Dermis microvascular lymphatic vessel endothelial cell (primary cell): ENCODE measurements around the gene SLC22A5. TPM values are rescaled to one million over a fixed set of nuclear protein-coding genes. Genes with fewer than 3 reads are reported as not detected.
"Not testable (repeated sequence)": the region's sequence is repeated elsewhere in the genome, so short reads cannot be mapped to it uniquely, and the experiment has no call there.

ENCODE experiments used
- DNase-seq, 2 donors: peaks; one replicate each; pipeline versions ENCODE4 v3.0.0 to v3.0.0-alpha.2; 2010; ENCODE audit warnings: low read depth in 2 of 2
- total RNA-seq: library from RNA; depleted of rRNA; stranded (reverse); fragments of >200 nt; gene quantifications from 2 replicates; pipeline ENCODE4 v1.2.1, GENCODE V29; 2014

The SLC22A5 gene
- total RNA-seq, 1 donor from 2014 or later: 3.7 TPM

DNA sequence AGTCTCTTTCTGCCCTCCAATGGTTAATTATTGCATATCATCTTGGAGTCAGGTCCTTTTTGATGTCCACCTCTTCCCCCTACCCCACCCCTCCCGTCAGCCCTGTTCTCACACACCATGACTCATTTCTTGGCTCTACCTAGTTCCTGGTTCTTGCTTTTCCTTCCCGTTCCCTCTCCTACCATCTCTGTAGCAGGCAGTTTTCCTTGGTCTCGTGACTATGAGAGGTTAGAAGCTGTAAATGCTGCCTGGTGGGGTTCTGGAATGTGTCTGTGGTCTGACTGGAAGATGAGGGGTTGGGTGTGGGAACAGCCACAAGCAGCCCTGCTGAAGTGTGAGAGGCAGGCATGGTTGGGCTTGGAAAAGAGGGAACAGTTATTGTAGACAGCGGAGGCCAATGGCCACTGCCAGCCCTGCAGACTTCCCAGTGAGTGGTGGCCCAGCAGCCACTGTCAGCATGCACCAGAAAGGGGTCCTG, 18.2 kb downstream of the SLC22A5 start:
- peak in 1 of 2 donors; percentile 96 for DNase-seq

DNA sequence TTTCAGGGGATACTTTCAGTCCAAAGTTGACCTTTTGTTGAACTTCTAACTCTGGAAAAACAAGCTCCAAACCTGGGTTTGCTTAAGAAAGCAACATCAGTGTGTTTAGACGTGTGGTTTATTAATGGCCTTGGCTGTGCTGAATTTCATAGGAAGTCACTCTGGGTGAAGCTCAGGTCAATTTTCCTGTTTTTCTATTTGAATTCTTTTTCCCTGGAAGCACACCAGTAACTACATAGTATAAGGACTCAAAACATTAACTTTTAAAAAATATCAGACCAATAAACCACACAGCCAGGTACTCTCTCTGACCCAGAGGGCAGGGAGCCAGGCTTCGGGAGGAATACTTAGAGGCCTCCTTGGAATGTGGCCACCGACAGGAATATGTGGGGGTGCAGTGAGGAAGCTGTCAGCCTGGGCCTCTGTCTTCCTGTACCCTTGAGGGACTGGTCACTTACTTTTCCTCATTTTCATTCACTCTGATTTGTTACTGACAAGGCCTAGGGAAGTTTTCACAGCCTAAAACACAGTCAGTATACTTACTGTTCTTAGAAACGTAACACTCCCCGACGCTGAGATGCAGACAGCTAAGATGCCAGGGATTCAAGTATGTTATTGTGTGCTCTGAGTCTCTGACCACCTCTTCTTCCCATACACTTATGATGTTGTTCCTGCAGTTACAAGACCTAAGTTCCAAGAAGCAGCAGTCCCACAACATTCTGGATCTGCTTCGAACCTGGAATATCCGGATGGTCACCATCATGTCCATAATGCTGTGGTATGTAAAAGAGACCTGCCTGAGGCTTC, 18.9 kb downstream of the SLC22A5 start:
- DNase-seq: peak in 1 of 2 donors; percentile 92

DNA sequence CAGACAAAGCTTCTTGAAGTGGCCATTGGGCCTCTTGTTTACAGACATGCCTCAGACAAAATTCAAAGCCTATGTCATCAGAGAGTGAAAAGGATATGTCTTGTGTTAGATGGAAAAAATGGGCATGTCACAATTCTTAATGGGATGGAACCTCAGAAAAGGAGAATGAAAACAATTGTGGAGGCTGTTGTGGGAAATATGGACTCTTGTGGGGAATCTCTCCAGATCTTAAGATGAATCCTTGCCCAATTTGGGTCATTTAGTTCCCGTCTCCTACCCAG, 19.5 kb downstream of the SLC22A5 start:
- no peak for DNase-seq

DNA sequence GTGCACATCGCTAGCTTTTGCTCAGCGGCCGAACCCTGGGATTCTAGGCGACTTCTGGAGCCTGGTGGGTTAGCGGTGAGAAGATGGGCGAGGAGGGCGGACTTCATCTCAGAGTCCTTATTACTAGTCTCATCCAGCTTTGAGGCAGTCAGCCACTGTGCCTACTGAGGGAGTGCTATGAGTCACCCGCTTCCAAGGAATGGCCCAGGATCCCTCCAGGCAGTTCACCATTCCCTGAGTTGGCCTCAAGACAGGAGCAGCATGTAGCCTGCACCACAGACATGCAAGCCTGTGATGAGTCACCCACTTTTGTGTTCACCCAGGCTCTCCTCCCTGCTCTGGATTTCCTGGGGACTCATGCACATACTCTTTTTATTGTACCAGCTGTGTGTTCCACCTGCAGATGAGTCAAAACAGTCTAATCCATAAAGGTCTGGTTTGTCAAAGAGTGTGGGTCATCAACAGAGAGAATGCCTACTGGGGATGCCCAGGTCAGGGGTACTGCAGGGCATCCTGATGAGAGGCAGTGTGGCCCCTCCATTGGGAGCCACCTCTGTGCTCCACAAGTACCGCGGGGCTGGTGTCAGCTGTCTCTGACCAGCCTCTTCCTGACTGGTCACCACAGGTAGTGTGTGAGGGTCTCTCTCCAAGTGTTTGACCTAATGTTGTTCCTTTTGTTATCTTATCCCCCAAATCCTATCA, 20.2 kb downstream of the SLC22A5 start:
- peak in 1 of 2 donors; percentile 83 for DNase-seq

DNA sequence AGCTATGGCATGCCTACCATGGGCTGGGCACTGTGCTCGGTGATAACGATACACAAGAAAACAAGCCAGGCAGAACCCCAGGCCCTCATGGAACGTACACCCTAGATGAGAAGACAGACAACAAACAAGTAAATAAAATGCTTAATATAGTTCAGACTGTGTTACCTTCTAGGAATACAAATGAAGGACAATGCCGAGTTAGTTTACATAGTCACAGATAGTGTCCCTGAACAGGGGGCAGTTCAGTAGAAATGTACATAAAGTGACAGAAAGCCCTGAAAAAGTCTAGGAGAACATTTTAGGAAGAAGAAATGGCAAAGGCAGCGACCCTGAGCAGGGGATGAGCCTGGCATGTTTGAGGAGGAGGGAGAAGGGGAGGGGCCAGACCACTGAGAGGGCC, 21.7 kb downstream of the SLC22A5 start:
- no peak for DNase-seq

DNA sequence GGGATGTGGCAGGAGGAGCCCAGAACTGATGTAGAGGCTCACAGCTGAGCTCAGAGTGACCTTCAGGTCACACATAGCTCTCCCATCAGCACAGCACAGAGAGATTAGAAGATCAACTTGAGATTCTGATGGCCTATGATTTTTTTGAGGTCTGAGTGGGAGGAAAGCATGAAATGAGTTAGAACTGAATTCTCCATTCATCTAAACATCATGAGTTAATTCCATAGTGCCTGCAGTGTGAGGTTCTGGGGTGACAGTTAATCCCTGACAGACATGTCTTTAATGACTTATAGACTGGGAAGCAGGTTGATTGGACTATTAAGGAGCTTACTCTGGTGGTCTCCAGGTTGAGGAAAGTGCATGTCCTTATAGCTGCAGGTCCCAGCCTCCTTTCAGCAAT, 22.4 kb downstream of the SLC22A5 start:
- no peak for DNase-seq

DNA sequence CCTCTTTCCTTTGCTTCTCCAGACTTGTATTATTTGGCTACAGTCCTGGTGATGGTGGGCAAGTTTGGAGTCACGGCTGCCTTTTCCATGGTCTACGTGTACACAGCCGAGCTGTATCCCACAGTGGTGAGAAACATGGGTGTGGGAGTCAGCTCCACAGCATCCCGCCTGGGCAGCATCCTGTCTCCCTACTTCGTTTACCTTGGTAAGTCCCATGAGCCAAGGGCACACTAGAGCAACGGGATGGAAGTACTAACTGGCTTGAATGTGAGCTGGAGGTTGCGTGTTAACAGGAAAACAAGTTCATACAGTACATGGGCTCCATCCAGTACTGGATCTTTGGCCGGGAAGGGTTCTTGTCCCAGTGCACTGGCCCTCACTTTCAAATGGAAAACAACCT, 22.9 kb downstream of the SLC22A5 start:
- DNase-seq: no peak

DNA sequence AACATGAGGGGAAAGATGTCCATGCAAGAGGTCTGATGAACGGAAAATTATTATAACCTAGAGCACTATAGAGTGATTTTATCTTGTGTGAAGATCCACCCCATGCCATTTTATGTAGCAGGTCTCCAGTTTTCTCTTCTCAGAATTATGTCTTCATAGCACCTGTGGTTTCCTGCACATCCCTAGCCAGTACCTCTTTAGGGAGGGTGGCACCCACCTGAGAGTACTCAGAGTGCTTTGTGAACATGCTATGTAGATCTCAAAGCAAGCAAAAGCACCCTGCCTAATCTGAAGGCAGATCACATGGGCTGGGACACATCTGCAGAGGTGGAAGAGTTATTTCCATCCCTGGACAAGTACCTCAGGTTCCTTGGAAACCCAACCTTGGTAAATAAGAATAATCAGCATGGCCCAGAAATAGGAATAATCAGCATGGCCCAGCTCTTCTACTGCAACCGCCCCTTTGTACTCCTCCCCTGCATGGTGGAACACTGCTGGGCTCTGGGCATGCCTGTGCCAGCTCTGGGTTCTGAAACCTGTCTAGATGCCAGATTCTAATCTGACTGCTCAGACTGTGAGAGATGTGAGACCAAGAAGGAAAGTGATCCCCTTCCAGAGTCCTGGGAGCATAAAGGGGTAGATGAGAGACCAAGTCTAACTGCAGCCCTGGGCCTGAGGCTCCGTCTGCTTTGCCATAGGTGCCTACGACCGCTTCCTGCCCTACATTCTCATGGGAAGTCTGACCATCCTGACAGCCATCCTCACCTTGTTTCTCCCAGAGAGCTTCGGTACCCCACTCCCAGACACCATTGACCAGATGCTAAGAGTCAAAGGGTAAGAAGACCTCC, 23.7 kb downstream of the SLC22A5 start:
- no peak for DNase-seq

DNA sequence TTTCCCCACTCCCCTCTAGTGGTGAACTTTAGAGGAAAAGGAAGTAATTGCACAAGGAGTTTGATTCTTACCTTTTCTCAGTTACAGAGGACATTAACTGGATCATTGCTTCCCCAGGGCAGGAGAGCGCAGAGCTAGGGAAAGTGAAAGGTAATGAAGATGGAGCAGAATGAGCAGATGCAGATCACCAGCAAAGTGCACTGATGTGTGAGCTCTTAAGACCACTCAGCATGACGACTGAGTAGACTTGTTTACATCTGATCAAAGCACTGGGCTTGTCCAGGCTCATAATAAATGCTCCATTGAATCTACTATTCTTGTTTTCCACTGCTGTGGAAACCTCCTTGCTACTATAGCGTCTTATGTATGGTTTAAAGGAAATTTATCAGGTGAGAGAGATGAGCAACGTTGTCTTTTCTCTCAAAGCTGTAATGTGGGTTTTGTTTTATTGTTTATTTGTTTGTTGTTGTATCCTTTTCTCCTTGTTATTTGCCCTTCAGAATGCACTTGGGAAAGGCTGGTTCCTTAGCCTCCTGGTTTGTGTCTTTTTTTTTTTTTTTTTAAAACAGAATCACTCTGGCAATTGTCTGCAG, 25.3 kb downstream of the SLC22A5 start:
- no peak for DNase-seq

DNA sequence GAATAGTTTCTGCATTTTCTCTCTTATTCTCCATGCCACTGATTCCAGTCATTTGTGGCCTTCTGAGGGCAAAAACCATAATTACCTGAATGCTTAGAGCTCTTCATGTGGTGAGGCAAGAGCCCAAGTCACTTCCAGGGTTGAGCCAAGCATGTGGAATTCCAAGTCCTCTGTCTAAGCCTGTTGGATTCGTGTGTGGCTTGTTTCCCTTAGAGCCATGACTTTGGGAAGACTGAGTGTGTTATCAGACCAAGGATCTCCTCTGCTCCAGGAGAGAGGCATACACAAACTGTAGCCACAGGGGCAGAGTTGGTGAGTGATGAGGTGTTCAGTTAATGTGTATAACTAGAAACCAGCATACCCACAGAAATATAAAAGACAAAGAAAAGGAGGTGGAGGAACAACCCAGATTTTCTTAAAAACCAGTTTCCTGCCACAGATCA, 27.1 kb downstream of the SLC22A5 start:
- no peak for DNase-seq

DNA sequence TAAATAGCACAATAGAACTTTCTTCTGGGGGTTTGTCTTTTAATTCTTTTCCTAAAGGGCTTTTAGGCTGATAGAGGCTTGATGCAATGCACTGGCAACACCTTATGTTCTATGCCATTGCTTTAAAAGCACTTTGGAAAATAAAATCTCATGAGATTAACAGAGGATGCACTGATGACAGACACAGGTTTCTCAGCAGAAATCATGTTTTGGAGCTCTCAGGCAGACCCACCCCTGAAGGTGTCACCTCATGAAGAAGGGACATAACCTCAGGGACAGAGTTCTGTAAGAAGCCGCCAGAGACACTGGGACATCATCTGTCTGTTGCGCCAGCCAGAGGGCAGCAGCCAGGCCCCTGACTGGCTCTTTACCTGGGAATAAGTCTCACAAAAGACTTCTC, 27.7 kb downstream of the SLC22A5 start:
- no peak for DNase-seq

DNA sequence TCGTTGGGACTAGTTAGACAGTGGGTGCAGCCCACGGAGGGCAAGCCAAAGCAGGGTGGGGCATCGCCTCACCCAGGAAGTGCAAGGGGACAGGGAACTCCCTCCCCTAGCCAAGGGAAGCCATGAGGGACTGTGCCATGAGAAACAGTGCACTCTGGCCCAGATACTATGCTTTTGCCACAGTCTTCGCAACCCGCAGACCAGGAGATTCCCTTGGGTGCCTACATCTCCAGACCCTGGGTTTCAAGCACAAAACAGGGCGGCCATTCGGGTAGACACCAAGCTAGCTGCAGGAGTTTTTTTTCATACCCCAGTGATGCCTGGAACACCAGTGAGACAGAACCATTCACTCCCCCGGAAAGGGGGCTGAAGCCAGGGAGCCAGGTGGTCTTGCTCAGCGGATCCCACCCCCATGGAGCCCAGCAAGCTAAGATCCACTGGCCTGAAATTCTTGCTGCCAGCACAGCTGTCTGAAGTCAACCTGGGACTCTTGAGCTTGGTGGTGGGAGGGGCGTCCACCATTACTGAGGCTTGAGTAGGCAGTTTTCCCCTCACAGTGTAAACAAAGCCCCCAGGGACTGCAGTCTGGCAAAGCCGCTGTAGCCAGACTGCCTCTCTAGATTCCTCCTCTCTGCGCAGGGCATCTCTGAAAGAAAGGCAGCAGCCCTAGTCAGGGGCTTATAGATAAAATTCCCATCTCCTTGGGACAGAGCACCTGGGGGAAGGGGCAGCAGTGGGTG, 28.6 kb downstream of the SLC22A5 start:
- DNase-seq: not testable (repeated sequence)

DNA sequence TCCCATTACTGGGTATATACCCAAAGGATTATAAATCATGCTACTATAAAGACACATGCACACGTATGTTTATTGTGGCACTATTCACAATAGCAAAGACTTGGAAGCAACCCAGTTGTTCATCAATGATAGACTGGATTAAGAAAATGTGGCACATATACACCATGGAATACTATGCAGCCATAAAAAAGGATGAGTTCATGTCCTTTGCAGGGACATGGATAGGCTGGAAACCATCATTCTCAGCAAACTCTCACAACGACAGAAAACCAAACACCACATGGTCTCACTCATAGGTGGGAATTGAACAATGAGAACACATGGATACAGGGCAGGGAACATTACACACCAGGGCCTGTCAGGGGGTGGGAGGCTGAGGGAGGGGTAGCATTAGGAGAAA, 34.5 kb downstream of the SLC22A5 start:
- not testable (repeated sequence) for DNase-seq

DNA sequence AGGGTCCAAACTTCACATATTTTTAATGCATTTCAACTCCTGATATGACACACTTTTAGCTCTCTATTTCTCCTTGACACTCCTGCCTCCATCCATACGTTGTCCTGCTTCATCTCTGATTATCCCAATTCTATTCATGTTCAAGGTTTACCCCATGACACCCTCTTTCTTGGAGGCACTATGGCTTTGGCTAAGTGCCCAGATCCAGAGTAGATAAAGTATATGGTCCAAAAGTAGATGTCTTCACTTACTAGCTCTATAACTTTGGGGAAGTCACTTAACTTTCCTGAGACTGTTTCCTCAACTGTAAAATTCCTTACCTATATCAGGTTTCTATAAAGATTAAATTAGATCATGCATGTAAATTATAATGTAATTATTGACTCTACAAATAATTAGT, 36.1 kb downstream of the SLC22A5 start:
- DNase-seq: no peak

DNA sequence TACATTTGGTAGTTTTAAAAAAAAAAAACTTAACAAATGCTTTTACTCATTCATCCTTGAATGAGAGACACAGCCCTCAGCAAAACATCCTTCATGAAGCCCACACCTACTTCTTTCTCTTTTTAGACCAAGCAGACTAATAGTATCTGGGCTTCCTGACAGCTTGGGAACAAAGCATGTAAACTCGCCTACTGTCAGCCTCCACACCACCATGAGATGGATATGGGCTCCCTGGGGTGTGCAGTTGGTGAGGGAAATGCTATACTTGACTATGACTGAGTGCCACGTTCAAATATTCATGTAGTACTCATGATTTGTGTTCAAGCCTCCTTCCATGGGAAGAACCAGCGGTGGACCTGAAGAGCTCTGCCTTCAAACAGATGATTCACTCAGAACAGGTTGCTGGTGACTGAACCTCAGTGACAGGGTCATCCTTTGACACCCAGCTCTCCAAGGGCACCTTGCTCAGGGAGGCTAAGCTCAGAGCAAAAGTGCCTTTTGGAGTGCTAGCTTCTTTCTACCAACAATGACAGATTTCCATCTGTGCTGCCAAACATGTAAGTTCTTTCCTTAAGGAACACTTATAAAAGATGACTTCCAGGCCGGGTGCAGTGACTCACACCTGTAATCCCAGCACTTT, 36.8 kb downstream of the SLC22A5 start:
- no peak for DNase-seq

DNA sequence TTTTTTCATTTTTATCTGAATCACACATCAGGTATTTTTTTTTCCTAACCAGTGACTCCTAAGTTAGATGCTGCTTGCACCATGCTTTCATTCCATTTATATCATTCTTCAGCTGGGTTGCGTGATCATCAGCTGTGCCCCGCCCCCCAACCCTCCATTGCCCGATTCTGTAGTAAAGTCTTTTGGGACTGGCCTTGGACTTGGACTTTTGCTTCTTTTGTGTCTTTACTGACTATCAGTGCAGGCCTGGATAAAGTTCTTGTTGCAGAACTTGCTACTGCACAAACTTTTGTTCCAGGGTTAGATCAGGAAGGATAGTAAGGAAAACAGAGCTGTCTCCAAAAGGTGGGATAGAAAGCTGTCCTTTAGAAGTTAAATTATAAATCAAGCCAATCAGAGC, 38.5 kb downstream of the SLC22A5 start:
- no peak for DNase-seq

DNA sequence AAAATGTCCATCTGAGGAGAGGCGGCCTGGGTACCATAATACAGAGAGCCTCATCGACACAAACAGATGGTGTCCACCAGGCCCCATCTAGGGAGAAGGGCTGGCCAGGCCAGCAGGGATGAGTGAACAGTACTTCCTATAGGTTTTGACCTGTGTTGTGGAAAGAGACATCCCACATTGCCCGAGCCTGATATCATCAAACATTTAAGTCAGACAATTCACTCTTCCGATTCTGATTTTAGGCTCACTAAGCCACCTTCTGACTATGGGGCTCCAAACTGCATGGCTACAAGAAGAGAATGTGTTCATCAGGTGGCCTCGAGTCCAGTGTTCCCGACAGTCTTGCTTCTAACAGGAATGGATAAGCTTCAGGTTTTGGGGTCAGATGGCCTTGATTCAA, 38.9 kb downstream of the SLC22A5 start:
- no peak for DNase-seq

DNA sequence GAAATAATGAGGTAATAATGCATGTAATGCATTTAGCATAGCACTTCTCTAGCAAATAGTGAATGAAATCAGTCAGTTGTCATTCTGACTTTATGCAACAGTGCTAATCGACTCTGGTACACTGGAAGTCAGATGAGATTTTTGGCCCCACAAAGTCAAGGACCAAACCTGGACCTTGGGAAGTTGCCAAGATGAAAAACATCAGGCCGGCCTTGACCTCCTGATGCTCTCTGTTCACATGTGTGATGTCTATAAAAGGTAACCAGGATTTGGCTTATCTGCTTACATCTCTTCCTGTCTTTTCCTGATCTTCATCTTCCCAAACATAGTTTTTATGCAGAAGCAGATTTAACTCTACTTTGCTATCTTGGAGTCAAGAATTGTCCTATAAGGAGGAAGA, 39.5 kb downstream of the SLC22A5 start:
- no peak for DNase-seq

DNA sequence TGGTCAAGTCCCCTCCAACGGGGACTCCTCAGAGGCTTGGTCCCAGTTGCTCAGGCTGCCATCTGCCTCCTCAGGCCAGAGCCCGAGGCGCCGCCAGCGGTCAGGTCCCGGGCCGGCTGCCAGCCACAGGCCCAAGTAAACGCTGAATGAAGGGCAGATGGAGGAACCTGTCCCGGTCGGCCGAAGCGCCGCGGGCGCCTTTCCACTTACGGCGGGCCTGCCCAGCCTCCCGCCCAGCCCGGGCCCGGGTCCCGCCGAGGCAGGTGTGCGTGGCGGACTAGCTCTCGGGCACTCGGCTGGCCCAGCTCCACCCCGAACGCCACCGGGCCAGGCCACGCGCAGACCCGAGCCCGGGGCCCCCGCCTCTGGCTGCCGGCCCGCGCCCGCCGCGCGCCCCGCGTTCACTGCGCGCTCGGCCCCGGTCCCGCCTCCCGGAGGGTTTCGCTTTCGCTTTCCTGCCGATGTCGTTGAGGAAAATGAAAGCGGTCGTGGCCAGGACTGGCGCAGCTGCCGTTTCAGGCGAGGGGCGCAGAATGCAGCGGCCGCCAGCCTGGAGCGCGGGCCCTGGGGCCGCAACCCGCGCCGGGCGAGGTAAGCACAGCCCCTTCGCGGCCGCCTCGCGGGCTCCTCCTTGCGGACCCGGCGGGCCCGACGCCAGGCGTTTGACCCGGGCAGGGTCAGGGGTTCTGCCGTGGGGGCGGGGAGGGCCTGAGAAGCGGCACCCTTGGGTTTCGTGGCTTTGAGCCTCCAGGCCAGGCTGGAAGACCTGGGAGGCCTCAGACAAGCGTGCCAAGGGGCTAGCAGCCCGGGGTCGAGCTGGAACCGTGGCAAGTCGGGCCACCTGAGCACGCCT, 41.2 kb downstream of the SLC22A5 start:
- peak in 1 of 2 donors; percentile 83 for DNase-seq
